ENCODE data around the gene FAM234A. TPM values are rescaled to one million over a fixed set of nuclear protein-coding genes. Genes with fewer than 3 reads are reported as not detected.
"Not testable (repeated sequence)": the region's sequence is repeated elsewhere in the genome, so short reads cannot be mapped to it uniquely, and the experiment has no call there.

The FAM234A gene
- total RNA-seq, 1 donor from 2014 or later: 129 TPM

DNA sequence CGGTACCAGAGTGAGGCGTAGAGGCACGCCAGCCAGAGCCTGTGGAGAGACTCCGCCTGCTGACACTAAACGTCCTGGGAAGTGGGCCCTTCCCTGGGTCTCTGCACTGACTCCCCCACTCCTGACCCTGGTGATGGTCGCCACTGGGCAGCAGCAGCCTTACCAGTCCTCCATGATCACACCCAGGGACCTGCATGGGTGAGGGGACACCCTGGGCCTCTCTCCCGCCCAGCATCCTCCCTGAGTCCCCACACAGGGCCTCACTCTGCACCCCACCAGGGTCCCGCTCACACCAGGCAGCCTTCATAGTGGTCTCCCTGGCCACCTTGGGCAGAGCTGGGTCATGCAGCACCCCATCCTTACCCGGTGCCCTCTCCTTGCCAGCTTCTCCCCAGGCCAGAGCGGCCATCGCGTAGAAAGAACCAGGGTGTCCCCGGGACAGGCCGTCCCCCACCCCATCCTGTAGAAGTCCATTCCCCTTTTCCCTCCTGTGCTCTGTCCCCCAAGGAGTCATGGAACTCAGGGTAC is 30.4 kb downstream of the FAM234A start:
- Mint-ChIP-seq H3K4me1 (ENCODE audit: low read depth) (no peaks in the 10 kb centered on the region), H3K4me3 (ENCODE audit: low read depth) (no peak overlapping the region), H3K36me3 (ENCODE audit: insufficient read depth) (peaks cover 11% of the 10 kb centered on the region), H3K9me3 (ENCODE audit: low read depth) (no peaks in the 10 kb centered on the region), H3K27me3 (no peaks in the 10 kb centered on the region), H3K27ac (no peak overlapping the region)
- DNase-seq (ENCODE audit: low spot score, unreplicated experiment): no peak
- TF ChIP-seq, protein P1, sequence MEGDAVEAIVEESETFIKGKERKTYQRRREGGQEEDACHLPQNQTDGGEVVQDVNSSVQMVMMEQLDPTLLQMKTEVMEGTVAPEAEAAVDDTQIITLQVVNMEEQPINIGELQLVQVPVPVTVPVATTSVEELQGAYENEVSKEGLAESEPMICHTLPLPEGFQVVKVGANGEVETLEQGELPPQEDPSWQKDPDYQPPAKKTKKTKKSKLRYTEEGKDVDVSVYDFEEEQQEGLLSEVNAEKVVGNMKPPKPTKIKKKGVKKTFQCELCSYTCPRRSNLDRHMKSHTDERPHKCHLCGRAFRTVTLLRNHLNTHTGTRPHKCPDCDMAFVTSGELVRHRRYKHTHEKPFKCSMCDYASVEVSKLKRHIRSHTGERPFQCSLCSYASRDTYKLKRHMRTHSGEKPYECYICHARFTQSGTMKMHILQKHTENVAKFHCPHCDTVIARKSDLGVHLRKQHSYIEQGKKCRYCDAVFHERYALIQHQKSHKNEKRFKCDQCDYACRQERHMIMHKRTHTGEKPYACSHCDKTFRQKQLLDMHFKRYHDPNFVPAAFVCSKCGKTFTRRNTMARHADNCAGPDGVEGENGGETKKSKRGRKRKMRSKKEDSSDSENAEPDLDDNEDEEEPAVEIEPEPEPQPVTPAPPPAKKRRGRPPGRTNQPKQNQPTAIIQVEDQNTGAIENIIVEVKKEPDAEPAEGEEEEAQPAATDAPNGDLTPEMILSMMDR (IDR thresholded peaks at IDR 0.05; ENCODE audit: unreplicated experiment): no peak

DNA sequence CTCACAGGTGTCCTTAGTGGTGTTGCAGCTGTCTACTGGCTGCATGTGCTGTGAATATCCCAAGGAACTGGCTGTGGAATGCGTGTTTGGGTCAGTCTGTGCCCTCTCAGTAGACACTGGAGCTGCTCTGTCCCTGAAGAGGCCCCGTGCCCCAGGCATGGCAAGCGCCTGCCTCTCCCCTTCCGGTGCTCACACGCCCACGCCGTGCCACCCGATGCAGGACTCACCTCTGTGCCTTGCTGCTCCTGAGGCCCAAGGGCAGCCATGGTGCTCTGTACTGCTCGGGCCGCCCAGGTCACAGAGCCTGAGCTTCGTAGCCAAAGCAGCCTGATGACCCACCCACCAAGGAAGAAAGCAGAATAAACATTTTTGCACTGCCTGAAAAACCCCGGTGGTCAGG is 31.1 kb downstream of the FAM234A start:
- Mint-ChIP-seq H3K27me3 (no peaks in the 10 kb centered on the region), H3K27ac (no peak overlapping the region), H3K9me3 (ENCODE audit: low read depth) (no peaks in the 10 kb centered on the region), H3K4me1 (ENCODE audit: low read depth) (no peaks in the 10 kb centered on the region), H3K36me3 (ENCODE audit: insufficient read depth) (peaks cover 8% of the 10 kb centered on the region), H3K4me3 (ENCODE audit: low read depth) (no peak overlapping the region)
- TF ChIP-seq, protein P1 (IDR thresholded peaks at IDR 0.05; ENCODE audit: unreplicated experiment): no peak
- DNase-seq (ENCODE audit: low spot score, unreplicated experiment): no peak

DNA sequence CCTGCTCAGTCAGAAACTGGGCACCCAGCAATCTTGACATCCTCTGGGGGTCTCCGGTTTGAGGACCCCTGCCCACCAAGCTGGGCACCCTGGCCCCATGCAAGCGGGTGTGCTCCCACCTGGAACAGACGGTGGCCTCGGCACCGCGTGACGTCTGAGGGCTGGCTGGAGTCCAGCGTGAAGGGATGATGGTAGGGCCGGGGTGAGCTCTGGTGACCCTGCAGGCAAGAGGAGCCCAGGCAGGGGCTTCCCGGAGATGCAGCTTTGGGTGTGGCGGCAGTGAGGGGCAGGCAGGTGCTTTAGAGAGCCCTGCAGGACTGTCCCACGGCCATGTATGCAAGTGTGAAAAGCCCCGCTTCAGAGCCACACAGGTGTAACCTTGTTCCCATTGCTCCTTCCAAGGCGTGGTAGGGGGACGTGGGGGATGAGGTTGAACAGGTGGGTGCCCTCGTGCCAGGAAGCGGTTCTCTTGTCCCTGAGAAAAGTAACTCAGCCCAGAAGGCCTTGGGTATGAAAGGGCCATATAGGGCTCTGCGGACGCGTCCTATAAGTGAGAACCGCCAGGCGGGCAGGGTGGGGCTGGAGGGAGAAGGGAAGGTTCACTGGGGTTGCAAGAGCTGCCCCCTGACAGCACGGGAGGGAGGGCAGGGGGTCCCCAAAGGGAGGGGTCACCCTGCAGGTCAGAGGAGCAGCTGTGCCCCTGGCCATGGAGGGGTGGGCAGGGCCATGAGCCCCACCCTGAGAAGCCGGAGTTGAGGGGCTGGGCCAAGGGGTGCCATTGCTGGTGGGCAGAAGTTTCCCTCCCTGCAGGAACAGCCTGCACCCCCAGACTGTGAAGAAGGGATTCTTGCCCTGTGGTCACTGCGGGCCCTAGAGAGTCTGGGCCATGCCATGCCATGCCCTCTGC is 31.9 kb downstream of the FAM234A start:
- DNase-seq (ENCODE audit: low spot score, unreplicated experiment): no peak
- peaks cover 6% of the 10 kb centered on the region for H3K36me3 Mint-ChIP-seq (ENCODE audit: insufficient read depth)
- H3K27me3 Mint-ChIP-seq: no peaks in the 10 kb centered on the region
- H3K27ac Mint-ChIP-seq: no peak overlapping the region
- H3K9me3 Mint-ChIP-seq (ENCODE audit: low read depth): no peaks in the 10 kb centered on the region
- H3K4me1 Mint-ChIP-seq (ENCODE audit: low read depth): no peaks in the 10 kb centered on the region
- TF ChIP-seq, protein P1 (IDR thresholded peaks at IDR 0.05; ENCODE audit: unreplicated experiment): no peak
- H3K4me3 Mint-ChIP-seq (ENCODE audit: low read depth): no peak overlapping the region

DNA sequence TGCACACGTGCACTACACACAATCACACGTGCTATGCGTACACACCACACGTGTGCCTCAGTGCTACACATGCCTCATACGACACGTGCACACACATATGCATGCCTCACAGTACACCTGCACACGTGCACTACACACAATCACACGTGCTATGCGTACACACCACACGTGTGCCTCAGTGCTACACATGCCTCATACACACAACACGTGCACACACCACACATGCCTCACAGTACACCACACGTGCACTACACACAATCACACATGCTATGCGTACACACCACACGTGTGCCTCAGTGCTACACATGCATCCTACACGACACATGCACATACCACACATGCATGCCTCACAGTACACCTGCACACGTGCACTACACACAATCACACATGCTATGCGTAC is 32.9 kb downstream of the FAM234A start:
- not testable (repeated sequence) for H3K4me3 Mint-ChIP-seq (ENCODE audit: low read depth); DNase-seq (ENCODE audit: low spot score, unreplicated experiment); H3K4me1 Mint-ChIP-seq (ENCODE audit: low read depth); H3K9me3 Mint-ChIP-seq (ENCODE audit: low read depth); H3K36me3 Mint-ChIP-seq (ENCODE audit: insufficient read depth); H3K27ac Mint-ChIP-seq; H3K27me3 Mint-ChIP-seq

DNA sequence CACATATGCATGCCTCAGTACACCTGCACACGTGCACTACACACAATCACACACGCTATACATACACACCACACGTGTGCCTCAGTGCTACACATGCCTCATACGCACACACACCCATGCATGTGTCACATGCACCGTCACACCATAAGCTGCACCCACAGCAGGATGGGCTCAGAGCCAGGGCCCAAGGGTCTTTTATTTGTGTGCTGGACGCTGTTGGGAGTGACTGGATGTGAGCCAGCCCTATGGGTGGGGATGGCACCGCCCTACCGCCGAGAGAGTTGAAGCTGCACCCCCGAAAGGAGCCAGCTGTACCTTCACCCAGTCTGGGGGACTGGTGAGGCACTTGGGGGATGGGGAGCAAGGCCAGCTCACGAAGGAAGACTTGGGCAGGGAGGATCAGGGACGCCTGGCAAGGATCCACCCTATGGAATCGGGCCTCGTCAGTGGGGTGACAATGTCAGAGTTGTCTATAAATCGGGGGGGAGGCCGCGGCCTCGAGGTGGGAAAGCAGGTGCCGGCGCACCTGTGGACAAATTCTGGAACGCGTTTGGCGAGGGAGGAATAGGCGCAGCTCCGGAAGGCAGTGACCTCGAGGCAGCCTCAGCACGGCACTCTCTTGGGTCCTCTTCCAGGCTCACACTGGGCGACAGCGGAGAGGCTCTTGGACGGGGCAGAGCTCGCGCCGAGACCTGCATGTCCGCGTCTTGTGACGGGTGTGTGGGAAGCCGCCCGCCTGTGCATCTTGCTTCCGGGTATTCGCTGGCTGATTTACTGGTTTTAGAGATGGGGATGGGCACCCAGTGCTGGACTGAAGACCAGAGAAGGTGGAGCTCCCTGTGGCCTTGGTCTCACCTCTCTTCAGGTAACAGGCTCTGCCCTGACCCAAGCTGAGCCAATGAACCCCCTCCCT is 33.8 kb downstream of the FAM234A start:
- Mint-ChIP-seq H3K4me3 (ENCODE audit: low read depth) (peak overlapping the region; percentile 29), H3K27me3 (peaks cover 5% of the 10 kb centered on the region), H3K9me3 (ENCODE audit: low read depth) (no peaks in the 10 kb centered on the region), H3K36me3 (ENCODE audit: insufficient read depth) (no peaks in the 10 kb centered on the region), H3K27ac (peak overlapping the region; percentile 34), H3K4me1 (ENCODE audit: low read depth) (no peaks in the 10 kb centered on the region)
- TF ChIP-seq, protein P1 (IDR thresholded peaks at IDR 0.05; ENCODE audit: unreplicated experiment): no peak
- DNase-seq (ENCODE audit: low spot score, unreplicated experiment): no peak

Measured in progenitor cell of endocrine pancreas (in vitro differentiated cells).